Adrenal gland (tissue), 5 donors: ENCODE data around the gene CD101.

Experiments
- CTCF ChIP-seq, 6 experiments: fragments of 450-650 bp in 4 of 6; fragments of 200-600 bp in 2 of 6; sonication (generic) in 1 of 6; IDR thresholded peaks; 1 replicate in 5 of 6; 2 replicates in 1 of 6; pipeline versions ENCODE4 v1.5.1 to v1.8.0; 2016 to 2021; ENCODE audit warnings: antibody characterized with exemption in 6 of 6, mild to moderate bottlenecking in 2 of 6, moderate library complexity in 1 of 6
- POLR2A ChIP-seq, 2 donors: fragments of 450-650 bp; IDR thresholded peaks; one replicate each; pipeline ENCODE4 v1.6.1; 2017; ENCODE audit warnings: antibody characterized with exemption in 2 of 2, mild to moderate bottlenecking in 2 of 2, moderate library complexity in 1 of 2
- donor health status: DM: no; HTN: no; CAD: no.

DNA sequence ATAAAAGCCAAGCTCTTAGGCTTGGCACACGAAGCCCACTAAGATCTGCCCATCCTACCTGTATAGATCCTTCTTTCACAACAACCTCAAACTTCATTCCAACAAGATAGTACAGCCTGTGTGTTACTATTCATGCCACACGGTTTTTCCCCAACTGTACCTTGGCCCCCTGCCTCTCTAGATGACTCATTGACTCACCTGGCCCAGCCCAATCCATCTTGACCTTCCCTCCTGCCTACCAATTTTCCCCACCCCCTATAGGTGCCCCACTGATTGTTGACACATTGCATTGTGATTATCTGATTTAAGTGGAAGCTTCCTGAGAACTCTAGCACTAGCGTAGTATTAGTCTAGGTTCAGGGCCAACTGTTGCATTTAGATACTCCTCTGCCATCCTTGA, 2.0 kb upstream of the CD101 start:
- no peak for TF ChIP-seq CTCF (IDR thresholded peaks at IDR 0.05)
- no peak for TF ChIP-seq POLR2A (IDR thresholded peaks at IDR 0.05)
